HT1080 (cell line): ENCODE results near the gene VEPH1. TPM values are rescaled to one million over a fixed set of nuclear protein-coding genes. Genes with fewer than 3 reads are reported as not detected.
A peak's percentile ranks its signal among the peaks of the same experiment; 100 is the strongest.

Experiments
- DNase-seq: peaks from one replicate; pipeline ENCODE4 v3.0.0-alpha.2; 2015; ENCODE audit warnings: low read depth
- polyA plus RNA-seq, 2 experiments: library from polyadenylated mRNA; depleted of rRNA; stranded (reverse); fragments of >200 nt; gene quantifications; 2 replicates each; pipeline ENCODE4 v1.2.3, GENCODE V29; 2015
- total RNA-seq: library from RNA; depleted of rRNA; stranded (reverse); fragments of >200 nt; shearing (Covaris generic); gene quantifications from 2 replicates; pipeline ENCODE4 v1.2.3, GENCODE V29; 2014; rRNA removed

VEPH1 gene
- 85.5 and 91.1 TPM in 2 replicates for total RNA-seq
- 57.3 and 72.2 TPM in 2 replicates for polyA plus RNA-seq (2015; cell fraction: cytosol; rRNA removed)
- 89.2 and 94.4 TPM in 2 replicates for polyA plus RNA-seq (2015; cell fraction: nucleus; rRNA removed)

GRCh38 chr3:157502916-157503595 lies at the start of gene VEPH1:
TSS of gene VEPH1 (minus strand) at chr3:157503416. CDS start at chr3:157495349, 8,067 bp downstream.
- no peak for DNase-seq

DNA sequence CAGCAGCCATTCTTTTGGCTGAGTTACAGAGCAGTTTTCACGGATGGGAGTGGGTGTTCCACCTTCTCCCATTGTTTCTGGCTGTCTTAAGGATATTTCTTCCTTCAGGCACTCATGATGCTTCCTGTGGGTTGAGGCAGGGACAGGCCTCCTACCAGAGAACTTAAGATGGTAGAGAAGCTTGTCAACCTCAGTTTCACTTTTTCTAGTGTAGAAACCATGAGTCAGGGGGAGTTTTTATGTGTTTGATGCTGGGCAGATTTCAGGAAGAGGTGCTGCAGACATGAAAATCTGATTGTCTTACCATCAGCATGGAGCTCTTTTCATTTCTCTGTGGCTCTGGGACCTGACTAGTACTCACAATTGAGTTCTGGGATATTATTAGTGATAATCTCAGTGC lies 48.7 kb upstream of the VEPH1 start:
- DNase-seq: no peak

DNA sequence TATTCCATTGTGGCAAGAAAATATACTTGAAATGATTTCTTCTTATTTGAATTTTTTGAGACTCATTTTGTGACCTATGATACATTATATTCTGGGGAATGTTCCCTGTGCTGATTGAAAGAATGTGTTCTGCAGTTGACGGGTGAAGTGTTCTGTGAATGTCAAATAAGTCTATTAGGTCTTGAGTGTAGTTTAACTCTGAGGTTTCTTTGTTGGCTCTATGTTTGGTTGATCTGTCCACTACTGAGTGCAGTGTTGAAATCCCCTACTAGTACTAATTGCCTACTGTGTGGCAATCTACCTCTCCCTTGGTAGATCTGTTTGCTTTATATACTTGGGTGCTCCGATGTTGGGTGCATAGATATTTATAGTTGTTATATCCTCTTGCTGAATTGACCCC lies 46.3 kb upstream of the VEPH1 start:
- DNase-seq: no peak

- no peak for DNase-seq
These were observed 41.4 kb upstream of the VEPH1 start for GRCh38 chr3:157544501-157545130.

- DNase-seq: no peak
These were observed 40.4 kb upstream of the VEPH1 start for GRCh38 chr3:157543501-157544035.

DNA sequence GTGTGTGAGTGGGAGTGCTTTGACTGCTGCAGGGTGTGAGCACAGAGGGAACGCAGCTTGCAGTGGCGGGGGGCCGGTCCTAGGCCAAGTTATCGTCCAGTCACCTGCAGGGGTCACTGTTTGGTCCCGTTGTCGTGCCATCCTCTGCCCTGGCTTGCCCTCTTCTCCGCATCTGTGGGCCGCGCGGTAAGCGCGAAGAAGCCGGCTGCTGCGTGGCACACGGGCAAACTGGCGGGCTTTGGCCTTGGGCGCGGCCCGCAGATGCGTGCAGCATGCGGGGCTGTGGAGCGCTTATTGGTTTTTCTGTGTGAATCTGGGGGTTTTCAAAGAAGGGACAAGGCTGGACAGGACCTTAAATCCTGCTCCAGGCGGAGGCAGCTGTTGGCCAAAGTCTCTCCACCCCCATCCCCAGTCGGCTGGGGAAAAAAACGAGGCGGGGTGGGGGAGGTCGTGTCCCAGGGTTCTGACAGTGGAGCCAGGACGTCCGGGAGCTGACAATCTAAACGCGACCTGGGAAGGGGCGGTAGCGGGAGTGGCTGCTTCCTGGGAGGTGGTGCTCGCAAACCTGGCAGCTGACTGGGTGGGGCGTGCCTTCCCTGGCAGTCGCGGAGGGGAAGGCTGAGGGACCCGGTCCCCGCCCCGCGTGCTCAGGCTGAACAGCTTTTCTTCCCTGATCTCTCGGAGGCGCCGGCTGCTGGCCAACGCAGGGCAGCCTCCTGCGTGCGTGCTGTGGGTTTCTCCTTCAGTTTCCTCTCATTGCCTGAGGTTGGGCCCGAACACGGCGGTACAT lies 39.7 kb upstream of the VEPH1 start:
- no peak for DNase-seq

DNA sequence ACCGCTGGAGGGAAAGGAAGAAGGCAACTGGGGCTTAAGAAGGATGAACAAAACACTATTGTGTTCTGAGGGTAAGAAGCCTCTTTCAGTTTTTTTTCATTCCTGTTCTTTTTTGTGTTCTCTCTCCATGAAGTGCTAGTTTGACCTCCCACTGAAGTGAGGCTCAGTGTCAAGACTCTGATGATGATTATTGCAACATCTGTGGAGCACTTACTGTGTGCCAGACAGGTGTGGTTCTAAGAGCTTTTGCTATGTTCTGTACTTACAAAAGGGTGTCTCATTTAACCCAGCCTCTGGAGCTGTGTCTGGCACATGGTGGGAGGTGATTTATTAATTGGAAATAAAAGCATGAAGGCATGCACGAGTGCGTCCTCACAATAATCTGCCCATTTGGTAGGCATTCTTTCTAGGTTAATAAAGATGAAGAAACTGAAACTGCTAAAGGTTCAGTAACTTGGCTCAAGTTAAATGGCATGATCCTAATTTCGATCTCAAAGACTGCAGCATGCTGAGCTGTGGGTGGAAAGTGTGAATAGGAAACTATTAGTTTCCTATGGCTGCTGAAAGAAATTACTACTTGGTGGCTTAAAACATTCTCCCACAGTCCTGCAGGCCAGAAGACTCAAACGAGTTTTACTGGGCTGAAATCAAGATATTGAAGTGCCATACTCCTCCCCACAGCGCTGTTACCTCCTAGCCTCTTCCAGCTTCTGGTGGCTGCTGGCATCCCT lies 38.5 kb upstream of the VEPH1 start:
- no peak for DNase-seq

GRCh38 chr3:157540656-157541055 lies 37.4 kb upstream of the VEPH1 start:
- no peak for DNase-seq

DNA sequence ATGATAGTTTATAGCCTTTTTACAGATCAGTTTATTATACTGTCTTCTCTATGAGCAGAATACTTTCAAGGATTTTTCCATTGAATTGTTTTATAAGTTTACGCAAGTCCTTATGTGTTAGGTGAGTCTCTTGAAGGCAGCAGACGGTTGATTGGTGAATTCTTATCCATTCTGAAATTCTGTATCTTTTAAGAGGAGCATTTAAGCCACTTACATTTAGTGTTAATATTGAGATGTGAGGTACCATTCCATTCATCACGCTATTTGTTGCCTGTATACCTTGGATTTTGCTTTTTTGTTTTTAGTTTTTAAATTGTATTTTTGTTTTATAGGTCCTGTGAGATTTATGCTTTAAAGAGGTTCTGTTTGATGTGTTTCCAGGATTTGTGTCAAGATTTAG lies 32.5 kb upstream of the VEPH1 start:
- DNase-seq: no peak

- DNase-seq: peak; percentile 22
These were observed 31.5 kb upstream of the VEPH1 start for GRCh38 chr3:157534725-157535161.

GRCh38 chr3:157533298-157534070 lies 30.3 kb upstream of the VEPH1 start:
- peak; percentile 95 for DNase-seq

DNA sequence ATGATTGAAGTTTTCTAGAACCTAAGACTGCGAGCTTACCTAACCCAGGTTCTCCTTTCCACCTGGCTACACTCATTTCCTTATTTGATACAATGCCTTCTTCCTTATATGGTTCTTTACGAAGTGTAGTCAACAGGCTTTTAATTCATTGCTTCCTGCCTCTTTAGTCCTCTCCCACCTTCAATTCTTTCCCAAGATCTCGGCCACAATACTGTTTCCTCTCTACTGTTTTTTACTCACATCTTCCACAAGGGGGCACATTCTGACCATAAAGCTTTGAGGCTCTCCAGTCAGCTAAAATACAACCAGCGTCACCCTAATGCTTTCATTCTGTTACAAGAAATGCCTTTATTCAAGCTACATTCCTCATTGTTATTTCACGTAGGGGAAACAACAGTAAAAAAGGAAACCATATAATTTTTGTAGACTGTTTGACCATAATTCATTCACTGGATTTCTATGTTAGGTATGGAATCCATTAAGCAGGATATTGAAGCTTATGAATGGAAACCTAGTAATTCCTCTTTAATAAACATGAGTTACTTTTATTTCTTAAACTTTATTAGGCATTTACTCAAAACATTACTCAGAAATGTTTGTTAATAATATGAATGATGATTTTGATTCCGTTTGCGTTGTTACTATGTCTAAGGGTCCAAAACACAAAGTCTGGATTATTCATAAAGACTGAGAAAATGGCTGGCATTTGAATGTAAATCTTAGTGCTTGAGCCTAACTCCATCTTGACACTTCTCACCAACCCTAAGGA lies 29.5 kb upstream of the VEPH1 start:
- peak; percentile 95 for DNase-seq

GRCh38 chr3:157531771-157532170 lies 28.6 kb upstream of the VEPH1 start:
- DNase-seq: peak; percentile 44

- peak; percentile 62 for DNase-seq
These were observed 28.1 kb upstream of the VEPH1 start for GRCh38 chr3:157531301-157531660.

GRCh38 chr3:157530637-157531300 lies 27.6 kb upstream of the VEPH1 start:
- peak; percentile 70 for DNase-seq

DNA sequence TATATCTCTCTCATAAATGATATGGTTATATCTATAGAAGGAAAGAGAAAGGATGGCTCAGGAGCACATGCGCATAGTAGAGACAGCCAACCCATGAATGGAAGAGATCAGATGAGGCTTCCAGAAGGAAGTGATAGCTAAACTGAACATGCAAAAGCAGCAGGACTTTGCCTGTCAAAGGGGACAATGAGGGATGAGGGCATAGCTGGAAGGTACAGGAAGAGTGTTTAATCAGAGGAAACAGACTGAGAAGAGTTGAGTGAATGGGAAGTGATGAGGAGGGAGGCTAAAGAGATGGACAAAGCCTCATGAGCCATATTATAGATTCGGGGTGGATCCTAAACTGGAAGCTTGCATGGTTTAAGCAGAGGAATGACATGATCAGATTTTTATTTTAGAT lies 26.5 kb upstream of the VEPH1 start:
- DNase-seq: no peak

GRCh38 chr3:157529085-157529484 lies 25.9 kb upstream of the VEPH1 start:
- no peak for DNase-seq

- peak; percentile 18 for DNase-seq
These were observed 24.1 kb upstream of the VEPH1 start for GRCh38 chr3:157527131-157527881.
